ENCODE measurements around the gene LASP1. TPM values are rescaled to one million over a fixed set of nuclear protein-coding genes. Genes with fewer than 3 reads are reported as not detected.

Gene LASP1
- total RNA-seq, 1 experiment from 2014 or later, result 68.1 TPM

- intact Hi-C loops (cut with micrococcal nuclease), result no loop called here
- CTCF ChIA-PET, result interaction anchor here (0.6 to 1.5 kb wide), 4 partner anchors 11 to 101 kb away, joined by 3 to 6 read pairs (median 4); no protein-coding TSS in a partner anchor
- TF ChIP-seq CTCF (IDR thresholded peaks at IDR 0.05; ENCODE audit: unreplicated experiment), result no peak
- DNase-seq (ENCODE audit: unreplicated experiment), result no peak
- Mint-ChIP-seq H3K9me3 (ENCODE audit: unreplicated experiment) (no peaks in the 10 kb centered on the region), H3K4me3 (ENCODE audit: unreplicated experiment) (peak overlapping the region; percentile 21), H3K27me3 (ENCODE audit: insufficient read depth, unreplicated experiment) (no peaks in the 10 kb centered on the region), H3K36me3 (ENCODE audit: insufficient read depth, unreplicated experiment) (peaks cover 40% of the 10 kb centered on the region), H3K4me1 (ENCODE audit: insufficient read depth, unreplicated experiment) (peaks cover 28% of the 10 kb centered on the region), H3K27ac (ENCODE audit: low read depth, unreplicated experiment) (peak overlapping the region; percentile 77)
- POLR2A ChIA-PET, result interaction anchor here (0.9 to 1.1 kb wide), 3 partner anchors 11 to 29 kb away, joined by 4 to 5 read pairs (median 4); no protein-coding TSS in a partner anchor
- BruUV-seq (replicated peaks), result no TSS peak
Measured at GRCh38 chr17:38881600-38882191, 11.8 kb downstream of the LASP1 start.

- CTCF ChIA-PET, result interaction anchor here (0.6 to 1.5 kb wide), 3 partner anchors 12 to 100 kb away, joined by 3 to 4 read pairs (median 3); no protein-coding TSS in a partner anchor
- Mint-ChIP-seq H3K4me1 (ENCODE audit: insufficient read depth, unreplicated experiment) (peaks cover 28% of the 10 kb centered on the region), H3K9me3 (ENCODE audit: unreplicated experiment) (no peaks in the 10 kb centered on the region), H3K36me3 (ENCODE audit: insufficient read depth, unreplicated experiment) (peaks cover 40% of the 10 kb centered on the region), H3K27me3 (ENCODE audit: insufficient read depth, unreplicated experiment) (no peaks in the 10 kb centered on the region), H3K4me3 (ENCODE audit: unreplicated experiment) (no peak overlapping the region), H3K27ac (ENCODE audit: low read depth, unreplicated experiment) (peak overlapping the region; percentile 77)
- no peak for DNase-seq (ENCODE audit: unreplicated experiment)
- no peak for TF ChIP-seq CTCF (IDR thresholded peaks at IDR 0.05; ENCODE audit: unreplicated experiment)
- POLR2A ChIA-PET, result interaction anchor here (1.1 kb wide), 1 partner anchor 13 kb away, joined by 4 read pairs; the partner anchor contains the start of gene LASP1
- intact Hi-C loops (cut with micrococcal nuclease), result no loop called here
- no TSS peak for BruUV-seq (replicated peaks)
Measured at GRCh38 chr17:38882870-38883269, 13.0 kb downstream of the LASP1 start.

GRCh38 chr17:38883592-38884526 is 14.0 kb downstream of the LASP1 start:
- H3K4me1 Mint-ChIP-seq (ENCODE audit: insufficient read depth, unreplicated experiment), result peaks cover 28% of the 10 kb centered on the region
- CTCF ChIA-PET, result interaction anchor here (0.6 to 1.0 kb wide), 2 partner anchors 13 to 111 kb away, joined by 4 to 5 read pairs; no protein-coding TSS in a partner anchor
- no peaks in the 10 kb centered on the region for H3K9me3 Mint-ChIP-seq (ENCODE audit: unreplicated experiment)
- intact Hi-C loops (cut with micrococcal nuclease), result no loop called here
- TF ChIP-seq CTCF (IDR thresholded peaks at IDR 0.05; ENCODE audit: unreplicated experiment), result no peak
- no peak overlapping the region for H3K4me3 Mint-ChIP-seq (ENCODE audit: unreplicated experiment)
- H3K27me3 Mint-ChIP-seq (ENCODE audit: insufficient read depth, unreplicated experiment), result no peaks in the 10 kb centered on the region
- H3K36me3 Mint-ChIP-seq (ENCODE audit: insufficient read depth, unreplicated experiment), result peaks cover 49% of the 10 kb centered on the region
- no TSS peak for BruUV-seq (replicated peaks)
- POLR2A ChIA-PET, result interaction anchor here (1.1 kb wide), 1 partner anchor 14 kb away, joined by 4 read pairs; the partner anchor contains the start of gene LASP1
- DNase-seq (ENCODE audit: unreplicated experiment), result no peak
- H3K27ac Mint-ChIP-seq (ENCODE audit: low read depth, unreplicated experiment), result peak overlapping the region; percentile 77

Measured in MCF 10A (cell line).